Endothelial cell of umbilical vein (primary cell): ENCODE data around the gene SORCS2. TPM values are rescaled to one million over a fixed set of nuclear protein-coding genes. Genes with fewer than 3 reads are reported as not detected.

Experiments
- BruUV-seq: library from RNA; stranded (reverse); fragments of 400-500 nt; replicated peaks from 2 replicates; lab custom pipeline; 2021; lab: Mats Ljungman, UMichigan
- CTCF ChIA-PET: fragments of 300-600, 350-600 bp; sonication (Branson Sonifier 250); formaldehyde crosslinking; loops from one replicate; lab custom pipeline; 2021; ENCODE audit warnings: antibody characterized with exemption, inconsistent platforms; lab: Charles Lee
- POLR2A ChIA-PET: fragments of 300-600, 350-600 bp; sonication (Branson Sonifier 250); formaldehyde crosslinking; loops from one replicate; lab custom pipeline; 2021; ENCODE audit warnings: antibody characterized with exemption, inconsistent platforms; lab: Charles Lee
- DNase-seq: peaks from one replicate; pipeline ENCODE4 v3.0.0-alpha.2; 2011; ENCODE audit warnings: low read depth, low spot score
- FAIRE-seq: peaks from 2 replicates; lab custom pipeline; 2011; peaks lifted over from hg19 to GRCh38; lab: Jason Lieb, UNC
- H2AFZ ChIP-seq: 2 replicates; pipeline ENCODE4 v1.6.0; 2012; ENCODE audit warnings: low read depth, low read length, control low read depth, inconsistent platforms
- H3K27ac ChIP-seq: 2 replicates; pipeline ENCODE4 v1.5.1; 2011; ENCODE audit warnings: low read depth, mild to moderate bottlenecking, control low read depth, low read length, moderate library complexity; ENCODE audit not compliant: insufficient read depth
- H3K27me3 ChIP-seq, 2 experiments: 2 replicates each; pipeline versions ENCODE4 v1.6.0 to v1.6.1; 2011; ENCODE audit warnings: low read length in 2 of 2, mixed read lengths in 1 of 2; ENCODE audit not compliant: control insufficient read depth in 2 of 2, insufficient read depth in 2 of 2
- H3K36me3 ChIP-seq, 2 experiments: 2 replicates in 1 of 2; 3 replicates in 1 of 2; pipeline ENCODE4 v1.5.1; 2011; ENCODE audit warnings: low read length in 2 of 2, mild to moderate bottlenecking in 1 of 2, moderate library complexity in 1 of 2; ENCODE audit not compliant: control insufficient read depth in 2 of 2, insufficient read depth in 2 of 2; ENCODE audit errors: extremely low read depth in 1 of 2
- H3K4me1 ChIP-seq: 3 replicates; pipeline ENCODE4 v1.5.1; 2011; ENCODE audit warnings: mild to moderate bottlenecking, low read length; ENCODE audit not compliant: control insufficient read depth, insufficient read depth; ENCODE audit errors: extremely low read depth
- H3K4me2 ChIP-seq: 2 replicates; pipeline ENCODE4 v1.6.1; 2011; ENCODE audit warnings: low read length, control low read depth, mixed read lengths; ENCODE audit not compliant: insufficient read depth
- H3K4me3 ChIP-seq, 3 experiments: fragments of 200-600 bp in 1 of 3; sonication (generic), shearing (Covaris generic) in 1 of 3; replicated peaks in 1 of 3; 2 replicates each; pipeline ENCODE4 v1.5.1; 2011 to 2016; ENCODE audit warnings: control low read depth in 3 of 3, low read length in 3 of 3, mild to moderate bottlenecking in 2 of 3, inconsistent platforms in 1 of 3, low read depth in 1 of 3, moderate library complexity in 1 of 3; ENCODE audit not compliant: insufficient read depth in 1 of 3
- H3K79me2 ChIP-seq: 2 replicates; pipeline ENCODE4 v1.6.0; 2012; ENCODE audit warnings: low read length, inconsistent platforms; ENCODE audit not compliant: control insufficient read depth, insufficient read depth
- H3K9ac ChIP-seq: replicated peaks from 2 replicates; pipeline ENCODE3; 2011; ENCODE audit warnings: low read length, control low read depth; ENCODE audit not compliant: insufficient read depth; ENCODE audit errors: extremely low read depth
- H3K9me1 ChIP-seq: replicated peaks from 3 replicates; pipeline ENCODE4 v1.6.0; 2011; ENCODE audit warnings: mild to moderate bottlenecking, low read length; ENCODE audit not compliant: control insufficient read depth, insufficient read depth; ENCODE audit errors: extremely low read depth
- H3K9me3 ChIP-seq: replicated peaks from 2 replicates; pipeline ENCODE4 v1.5.1; 2012; ENCODE audit warnings: low read length, inconsistent platforms; ENCODE audit not compliant: control insufficient read depth, insufficient read depth
- H4K20me1 ChIP-seq: replicated peaks from 2 replicates; pipeline ENCODE3; 2011; ENCODE audit warnings: mild to moderate bottlenecking, low read length; ENCODE audit not compliant: control insufficient read depth, insufficient read depth; ENCODE audit errors: extremely low read depth
- EZH2 ChIP-seq: IDR thresholded peaks from 2 replicates; pipeline ENCODE4 v1.6.1; 2012; ENCODE audit warnings: borderline replicate concordance, low read depth, mild to moderate bottlenecking, moderate library complexity, low read length, inconsistent platforms; ENCODE audit not compliant: severe bottlenecking
- FOS ChIP-seq: IDR thresholded peaks from 2 replicates; pipeline ENCODE4 v1.6.1; 2011; ENCODE audit warnings: mild to moderate bottlenecking, low read length, moderate library complexity, borderline replicate concordance; ENCODE audit not compliant: insufficient read depth
- GATA2 ChIP-seq: IDR thresholded peaks from 2 replicates; pipeline ENCODE4 v1.7.0; 2011; ENCODE audit warnings: low read depth, mild to moderate bottlenecking, moderate library complexity, mixed read lengths, low read length; ENCODE audit not compliant: insufficient read length, insufficient read depth
- JUN ChIP-seq: IDR thresholded peaks from 2 replicates; pipeline ENCODE4 v1.6.1; 2011; ENCODE audit warnings: borderline replicate concordance, low read depth; ENCODE audit not compliant: insufficient read length, insufficient read depth
- MYC ChIP-seq: IDR thresholded peaks from one replicate; pipeline ENCODE4 v1.6.1; 2011; ENCODE audit warnings: mild to moderate bottlenecking, low read depth, low read length
- POLR2A ChIP-seq: IDR thresholded peaks from 2 replicates; pipeline ENCODE4 v1.6.1; 2012; ENCODE audit warnings: low read depth, mild to moderate bottlenecking, control low read depth, low read length
- POLR2AphosphoS5 ChIP-seq: IDR thresholded peaks from 2 replicates; pipeline ENCODE4 v1.6.1; 2012; ENCODE audit warnings: low read depth, mild to moderate bottlenecking, control low read depth, low read length, moderate library complexity; ENCODE audit not compliant: insufficient read depth
- dilution Hi-C: fragments of 300-500 bp; cut with MboI; formaldehyde crosslinking; loops from one replicate; pipeline ENCODE4 v1.15.0; 2019; ENCODE audit warnings: low sequenced_read_pairs; ENCODE audit not compliant: extremely low pct_ligation_motif_present
- intact Hi-C: fragments of 100-400 bp; cut with micrococcal nuclease; formaldehyde crosslinking; loops from one replicate; pipeline ENCODE4 v1.10.0; 2022
- polyA plus RNA-seq, 4 experiments: library from polyadenylated mRNA; depleted of rRNA in 3 of 4; stranded (reverse) in 3 of 4; unstranded in 1 of 4; fragments of >200 nt; gene quantifications; 2 replicates each; pipeline versions ENCODE4 v1.2.1 to v1.2.3, GENCODE V29; 2011 to 2012; ENCODE audit warnings: missing spikeins in 1 of 4
- total RNA-seq: library from RNA; stranded (reverse); gene quantifications from 2 replicates; pipeline ENCODE4 v1.2.3, GENCODE V29; 2021
- TF ChIP-seq, protein P1 (sequence below), 2 donors: IDR thresholded peaks; 1 replicate in 1 of 2; 2 replicates in 1 of 2; pipeline ENCODE4 v1.5.1; 2011; ENCODE audit warnings: low read length in 2 of 2, mild to moderate bottlenecking in 2 of 2, moderate library complexity in 2 of 2, control low read depth in 1 of 2, inconsistent platforms in 1 of 2, low read depth in 1 of 2; ENCODE audit not compliant: insufficient read depth in 1 of 2; ENCODE audit errors: extremely low read depth in 1 of 2
- TF ChIP-seq, protein P2 (sequence below): IDR thresholded peaks from 2 replicates; pipeline ENCODE4 v1.6.1; 2011; ENCODE audit not compliant: insufficient read depth, insufficient read length

Gene SORCS2
- total and polyA plus RNA-seq, 2 donors (not counting 3 experiments of a cell fraction or from before 2014, with no cell fraction given): not detected

DNA sequence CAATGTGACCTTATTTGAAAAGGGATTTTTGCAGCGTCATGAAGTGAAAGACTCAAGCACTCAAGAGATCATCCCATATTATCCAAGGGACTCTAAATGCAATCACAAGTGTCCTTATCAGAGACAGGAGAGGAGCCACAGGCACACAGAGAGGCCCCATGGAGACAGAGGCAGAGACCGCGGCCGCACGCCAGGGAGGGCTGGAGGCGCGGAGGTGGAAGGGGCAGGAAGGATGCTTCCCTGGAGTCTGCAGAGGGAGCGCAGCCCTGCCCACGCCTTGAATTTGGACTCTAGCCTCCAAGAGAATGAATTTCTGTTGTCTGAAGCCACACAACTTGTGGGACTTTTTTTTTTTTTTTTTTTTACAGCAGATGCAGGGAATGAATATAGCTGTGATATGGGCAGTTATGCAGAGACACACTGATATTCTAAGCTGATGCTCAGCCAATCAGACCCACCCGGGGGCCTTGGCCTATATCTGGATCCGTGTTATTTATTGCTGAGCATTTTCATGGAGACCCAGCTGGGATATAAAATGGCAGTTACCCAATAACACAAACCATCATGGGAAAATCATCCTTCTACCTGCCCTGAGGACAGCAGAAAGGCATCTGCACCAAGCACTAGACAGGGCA, 487.2 kb downstream of the SORCS2 start:
- no peaks in the 10 kb centered on the region for H3K9me3 ChIP-seq
- CTCF ChIA-PET: no interaction called here
- FAIRE-seq: no peak
- H3K36me3 ChIP-seq: no peaks in the 10 kb centered on the region
- no peaks in the 10 kb centered on the region for H3K9me1 ChIP-seq
- H2AFZ ChIP-seq: no peak overlapping the region
- no peak overlapping the region for H3K4me2 ChIP-seq
- no peaks in the 10 kb centered on the region for H3K27me3 ChIP-seq
- no peaks in the 10 kb centered on the region for H3K4me1 ChIP-seq
- DNase-seq: no peak
- no peak overlapping the region for H3K27ac ChIP-seq
- H3K9ac ChIP-seq: no peak overlapping the region
- dilution Hi-C loops: no loop called here
- no TSS peak for BruUV-seq
- no peak overlapping the region for H3K4me3 ChIP-seq
- no peak for TF ChIP-seq MYC
- TF ChIP-seq POLR2A: no peak
- TF ChIP-seq, protein P1, sequence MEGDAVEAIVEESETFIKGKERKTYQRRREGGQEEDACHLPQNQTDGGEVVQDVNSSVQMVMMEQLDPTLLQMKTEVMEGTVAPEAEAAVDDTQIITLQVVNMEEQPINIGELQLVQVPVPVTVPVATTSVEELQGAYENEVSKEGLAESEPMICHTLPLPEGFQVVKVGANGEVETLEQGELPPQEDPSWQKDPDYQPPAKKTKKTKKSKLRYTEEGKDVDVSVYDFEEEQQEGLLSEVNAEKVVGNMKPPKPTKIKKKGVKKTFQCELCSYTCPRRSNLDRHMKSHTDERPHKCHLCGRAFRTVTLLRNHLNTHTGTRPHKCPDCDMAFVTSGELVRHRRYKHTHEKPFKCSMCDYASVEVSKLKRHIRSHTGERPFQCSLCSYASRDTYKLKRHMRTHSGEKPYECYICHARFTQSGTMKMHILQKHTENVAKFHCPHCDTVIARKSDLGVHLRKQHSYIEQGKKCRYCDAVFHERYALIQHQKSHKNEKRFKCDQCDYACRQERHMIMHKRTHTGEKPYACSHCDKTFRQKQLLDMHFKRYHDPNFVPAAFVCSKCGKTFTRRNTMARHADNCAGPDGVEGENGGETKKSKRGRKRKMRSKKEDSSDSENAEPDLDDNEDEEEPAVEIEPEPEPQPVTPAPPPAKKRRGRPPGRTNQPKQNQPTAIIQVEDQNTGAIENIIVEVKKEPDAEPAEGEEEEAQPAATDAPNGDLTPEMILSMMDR (IDR thresholded peaks at IDR 0.05; ENCODE audit: extremely low read depth in 1 of 2, insufficient read depth in 1 of 2, low read depth in 1 of 2, low read length in 2 of 2): no peak
- TF ChIP-seq POLR2AphosphoS5: no peak
- TF ChIP-seq FOS: no peak
- TF ChIP-seq EZH2: no peak
- no peak for TF ChIP-seq JUN
- TF ChIP-seq, protein P2, sequence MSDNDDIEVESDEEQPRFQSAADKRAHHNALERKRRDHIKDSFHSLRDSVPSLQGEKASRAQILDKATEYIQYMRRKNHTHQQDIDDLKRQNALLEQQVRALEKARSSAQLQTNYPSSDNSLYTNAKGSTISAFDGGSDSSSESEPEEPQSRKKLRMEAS: no peak
- no peak for TF ChIP-seq GATA2
- intact Hi-C loops: no loop called here
- H4K20me1 ChIP-seq: no peaks in the 10 kb centered on the region
- no peaks in the 10 kb centered on the region for H3K79me2 ChIP-seq
- POLR2A ChIA-PET: interaction anchor here (0.7 kb wide), 1 partner anchor 414 kb away, joined by 5 read pairs; no protein-coding TSS in a partner anchor
